Stimulated activated CD4-positive, alpha-beta T cell treated with anti-CD3 and anti-CD28 coated beads, Interleukin-4, amount 100 ng/mL, for 24 hours (primary cell): ENCODE measurements around the gene EPS8L2.
"Not testable (repeated sequence)": the region's sequence is repeated elsewhere in the genome, so short reads cannot be mapped to it uniquely, and the experiment has no call there.

Experiments
- DNase-seq: peaks from one replicate; pipeline ENCODE4 v3.0.0-alpha.2; 2020

Gene EPS8L2

DNA sequence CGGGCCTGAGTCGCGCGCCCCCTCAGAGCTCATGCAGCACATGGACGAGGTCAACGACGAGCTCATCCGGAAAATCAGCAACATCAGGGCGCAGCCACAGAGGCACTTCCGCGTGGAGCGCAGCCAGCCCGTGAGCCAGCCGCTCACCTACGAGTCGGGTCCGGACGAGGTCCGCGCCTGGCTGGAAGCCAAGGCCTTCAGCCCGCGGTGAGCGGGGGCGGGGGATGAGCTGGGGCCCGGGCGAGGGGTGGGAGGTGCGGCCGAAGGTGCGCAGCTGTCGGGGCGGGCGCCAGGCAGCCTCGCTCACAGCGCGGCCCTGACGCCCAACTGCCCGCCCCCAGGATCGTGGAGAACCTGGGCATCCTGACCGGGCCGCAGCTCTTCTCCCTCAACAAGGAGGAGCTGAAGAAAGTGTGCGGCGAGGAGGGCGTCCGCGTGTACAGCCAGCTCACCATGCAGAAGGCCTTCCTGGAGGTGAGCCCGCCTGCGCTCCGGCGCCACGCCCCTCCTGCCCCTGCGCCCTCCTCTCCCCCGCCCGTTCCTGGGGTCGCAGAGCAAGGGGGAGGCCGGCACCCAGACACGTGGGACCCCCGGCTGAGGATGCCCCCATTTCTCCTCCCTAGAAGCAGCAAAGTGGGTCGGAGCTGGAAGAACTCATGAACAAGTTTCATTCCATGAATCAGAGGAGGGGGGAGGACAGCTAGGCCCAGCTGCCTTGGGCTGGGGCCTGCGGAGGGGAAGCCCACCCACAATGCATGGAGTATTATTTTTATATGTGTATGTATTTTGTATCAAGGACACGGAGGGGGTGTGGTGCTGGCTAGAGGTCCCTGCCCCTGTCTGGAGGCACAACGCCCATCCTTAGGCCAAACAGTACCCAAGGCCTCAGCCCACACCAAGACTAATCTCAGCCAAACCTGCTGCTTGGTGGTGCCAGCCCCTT, 20.5 kb downstream of the EPS8L2 start:
- DNase-seq = peak; percentile 49

DNA sequence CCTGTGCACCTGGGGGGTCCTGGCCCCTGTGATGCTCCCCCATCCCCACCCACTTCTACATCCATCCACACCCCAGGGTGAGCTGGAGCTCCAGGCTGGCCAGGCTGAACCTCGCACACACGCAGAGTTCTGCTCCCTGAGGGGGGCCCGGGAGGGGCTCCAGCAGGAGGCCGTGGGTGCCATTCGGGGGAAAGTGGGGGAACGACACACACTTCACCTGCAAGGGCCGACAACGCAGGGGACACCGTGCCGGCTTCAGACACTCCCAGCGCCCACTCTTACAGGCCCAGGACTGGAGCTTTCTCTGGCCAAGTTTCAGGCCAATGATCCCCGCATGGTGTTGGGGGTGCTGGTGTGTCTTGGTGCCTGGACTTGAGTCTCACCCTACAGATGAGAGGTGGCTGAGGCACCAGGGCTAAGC, 21.3 kb downstream of the EPS8L2 start:
- DNase-seq = no peak

DNA sequence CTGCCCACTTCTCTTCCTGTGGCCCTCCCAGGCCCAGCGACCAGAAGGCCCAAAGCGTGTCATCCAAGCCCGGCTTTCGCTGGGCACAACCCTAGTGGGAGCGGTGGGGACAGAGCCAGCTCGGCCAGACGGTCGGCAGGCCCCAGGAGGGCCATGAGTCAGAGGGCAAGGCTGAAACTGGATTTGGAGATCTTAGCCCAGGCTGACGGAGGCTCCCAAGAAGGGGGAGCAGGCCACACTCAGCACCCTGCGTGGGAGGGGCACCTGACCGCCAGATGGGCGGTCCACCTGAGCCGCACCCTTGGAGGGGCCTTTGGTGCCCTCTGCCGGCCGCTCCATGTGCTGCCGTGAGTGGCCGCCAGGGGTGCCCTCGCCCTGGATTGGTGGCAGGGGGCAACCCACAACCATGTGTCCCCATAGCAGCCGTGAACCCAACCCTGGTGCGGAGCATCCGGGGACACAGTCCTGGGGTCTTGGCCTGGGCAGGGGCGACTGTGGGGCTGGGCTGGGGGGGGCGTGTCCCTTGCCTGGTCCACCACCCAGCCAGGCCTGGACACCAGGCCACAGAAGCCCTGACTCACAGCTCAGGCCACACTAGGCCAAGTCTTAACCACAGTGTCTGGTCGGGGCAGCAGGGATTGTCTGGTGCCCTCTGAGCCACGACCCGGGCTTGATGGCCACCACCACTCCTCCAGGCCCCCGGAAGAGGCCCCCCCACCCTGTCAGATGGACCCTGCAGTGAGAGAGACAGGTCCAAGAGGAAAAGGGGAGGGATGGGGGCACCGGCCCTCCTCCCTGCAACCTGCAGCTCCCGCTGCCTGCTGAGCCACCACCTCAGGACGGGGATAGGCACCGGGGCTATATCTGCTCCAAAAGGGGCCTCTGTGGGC, 22.1 kb downstream of the EPS8L2 start:
- peak; percentile 81 for DNase-seq

DNA sequence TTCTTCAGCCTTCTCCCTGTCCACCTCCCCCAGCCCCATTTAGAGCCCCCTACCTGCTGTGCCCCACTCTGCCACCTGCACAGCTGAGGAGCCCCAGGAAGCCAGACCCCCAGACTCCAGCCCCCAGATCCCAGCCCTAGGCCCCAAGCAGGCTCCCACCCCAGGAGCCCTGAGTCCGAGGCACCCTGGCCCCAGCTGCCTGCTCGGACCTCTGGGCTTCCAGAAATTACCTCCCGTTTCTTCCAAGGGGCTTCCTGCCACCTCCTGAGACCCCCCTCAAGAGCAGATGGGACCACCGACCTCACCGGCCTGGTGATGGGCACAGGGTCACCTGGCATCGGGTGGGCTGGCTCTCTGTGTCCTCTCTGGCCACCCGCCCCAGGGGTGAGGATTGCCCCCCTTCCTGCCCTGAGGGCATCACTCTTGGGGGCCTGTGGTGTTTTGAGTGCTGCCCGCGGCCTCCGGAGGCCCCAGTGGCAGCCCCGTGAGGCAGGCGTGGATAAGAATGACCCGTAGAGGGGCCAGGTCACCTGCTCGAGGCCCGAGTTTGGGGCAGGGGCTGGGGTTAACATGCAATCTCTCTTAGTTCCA, 23.0 kb downstream of the EPS8L2 start:
- DNase-seq = no peak

DNA sequence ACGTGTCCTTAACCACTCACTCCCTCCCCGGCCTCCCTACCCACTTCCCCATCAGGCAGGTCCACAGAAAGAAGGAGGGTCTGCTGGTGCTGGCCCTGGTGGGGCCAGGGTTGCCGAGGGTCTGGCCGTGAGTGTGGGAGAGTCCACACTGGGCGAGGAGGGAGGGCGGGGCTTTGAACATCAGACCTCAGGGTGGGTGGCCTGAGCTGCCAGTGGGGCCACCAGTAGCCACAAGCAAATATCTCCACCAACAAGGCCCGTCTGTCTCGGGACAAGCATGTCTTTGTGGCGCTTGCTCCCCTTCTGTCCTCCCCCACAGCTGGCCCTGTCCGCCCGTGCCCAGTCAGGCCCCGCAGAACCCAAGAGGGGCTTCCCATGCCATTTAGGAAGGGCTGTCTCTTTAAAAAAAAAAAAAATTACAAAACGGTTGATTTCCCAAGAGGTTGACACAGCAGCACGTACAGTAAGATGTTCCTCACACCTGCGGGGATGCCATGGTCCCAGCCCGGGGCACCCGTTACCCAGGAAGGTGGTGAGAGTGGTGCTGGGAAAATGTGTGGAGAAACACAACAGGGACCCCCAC, 23.6 kb downstream of the EPS8L2 start:
- DNase-seq = no peak

DNA sequence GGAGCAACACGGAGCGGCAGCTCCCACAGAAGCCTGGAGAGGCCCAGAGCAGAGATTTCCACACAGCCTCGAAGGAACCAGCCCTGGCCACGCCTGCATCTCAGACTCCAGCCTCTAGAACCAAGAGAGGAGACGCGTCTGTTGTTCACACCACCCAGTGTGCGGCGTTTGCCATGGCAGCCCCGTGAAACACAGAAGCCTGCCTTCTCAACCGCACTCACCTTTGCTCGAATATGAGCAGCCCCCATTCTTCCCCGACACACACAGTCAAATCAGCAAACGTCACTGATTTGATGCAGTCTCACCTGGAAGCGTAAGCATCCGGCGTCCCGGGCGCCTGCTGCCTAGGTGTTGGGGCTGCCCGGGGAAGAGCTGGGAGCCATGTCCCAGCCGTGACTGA, 27.0 kb downstream of the EPS8L2 start:
- no peak for DNase-seq

DNA sequence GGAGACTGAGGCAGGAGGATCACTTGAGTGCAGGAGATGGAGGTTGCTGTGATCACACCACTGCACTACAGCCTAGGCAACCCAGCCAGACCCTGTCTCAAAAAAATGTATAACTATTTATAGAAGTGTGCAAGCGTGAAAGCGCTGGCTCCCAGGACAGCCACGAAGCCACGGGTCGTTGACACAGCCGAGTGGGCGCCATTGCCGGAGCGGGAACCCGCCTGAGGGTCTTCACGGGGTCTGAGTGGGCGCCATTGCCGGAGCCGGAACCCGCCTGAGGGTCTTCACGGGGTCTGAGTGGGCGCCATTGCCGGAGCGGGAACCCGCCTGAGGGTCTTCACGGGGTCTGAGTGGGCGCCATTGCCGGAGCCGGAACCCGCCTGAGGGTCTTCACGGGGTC, 28.5 kb downstream of the EPS8L2 start:
- DNase-seq = not testable (repeated sequence)

DNA sequence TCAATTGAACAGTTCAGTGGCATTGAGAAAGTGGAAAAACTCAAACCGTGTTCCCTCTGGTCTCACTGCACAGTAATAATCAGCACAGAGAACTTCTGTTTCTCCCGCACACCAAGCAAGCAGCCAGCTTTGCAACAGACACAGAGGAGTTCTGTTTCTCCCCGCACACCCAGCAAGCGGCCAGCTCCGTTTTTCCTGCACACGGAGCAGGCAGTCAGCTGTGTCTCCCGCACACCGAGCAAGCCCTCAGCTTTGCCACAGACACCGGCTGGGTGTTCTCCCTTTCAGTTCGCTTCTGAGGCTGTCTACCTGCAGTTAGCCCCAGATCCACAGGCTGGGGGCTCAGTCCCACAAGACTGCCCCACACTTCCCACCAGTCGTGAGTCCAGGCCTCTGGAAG, 31.3 kb downstream of the EPS8L2 start:
- no peak for DNase-seq

DNA sequence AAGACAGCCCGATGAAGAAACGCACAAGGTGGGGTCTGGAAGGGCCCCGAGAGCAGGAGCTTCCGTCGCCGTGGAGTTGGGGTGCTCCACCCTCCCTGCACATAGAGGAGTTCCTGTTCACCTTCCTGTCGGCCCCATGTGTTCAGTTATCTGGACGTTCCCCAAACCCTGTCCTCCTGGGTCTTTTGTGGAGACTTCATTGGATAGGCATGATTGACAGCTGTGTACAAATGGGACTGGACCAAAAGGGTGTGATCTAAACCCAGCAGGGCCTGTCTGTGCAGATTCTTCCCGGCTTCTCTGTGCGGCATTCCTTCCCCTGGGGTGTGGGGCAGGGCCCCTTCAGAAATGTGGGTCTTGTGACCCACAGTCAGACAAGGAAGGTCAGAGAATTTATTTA, 31.9 kb downstream of the EPS8L2 start:
- DNase-seq = not testable (repeated sequence)

DNA sequence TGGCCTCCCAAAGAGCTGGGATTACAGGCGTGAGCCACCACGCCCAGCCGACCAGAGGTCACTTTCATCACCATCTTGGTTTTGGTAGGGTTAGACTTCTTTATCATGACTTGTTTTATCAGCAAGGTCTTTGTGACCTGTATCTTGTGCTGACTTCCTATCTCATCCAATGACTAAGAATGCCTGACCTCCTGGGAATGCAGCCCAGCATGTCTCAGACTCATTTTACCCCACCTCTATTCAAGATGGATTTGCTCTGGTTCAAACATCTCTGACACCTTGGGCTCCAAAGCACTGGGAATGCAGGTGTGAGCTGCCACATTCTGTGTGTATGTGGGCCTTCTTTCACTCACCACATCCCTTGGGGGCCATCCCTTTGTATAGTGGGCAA, 36.1 kb downstream of the EPS8L2 start:
- DNase-seq = no peak

DNA sequence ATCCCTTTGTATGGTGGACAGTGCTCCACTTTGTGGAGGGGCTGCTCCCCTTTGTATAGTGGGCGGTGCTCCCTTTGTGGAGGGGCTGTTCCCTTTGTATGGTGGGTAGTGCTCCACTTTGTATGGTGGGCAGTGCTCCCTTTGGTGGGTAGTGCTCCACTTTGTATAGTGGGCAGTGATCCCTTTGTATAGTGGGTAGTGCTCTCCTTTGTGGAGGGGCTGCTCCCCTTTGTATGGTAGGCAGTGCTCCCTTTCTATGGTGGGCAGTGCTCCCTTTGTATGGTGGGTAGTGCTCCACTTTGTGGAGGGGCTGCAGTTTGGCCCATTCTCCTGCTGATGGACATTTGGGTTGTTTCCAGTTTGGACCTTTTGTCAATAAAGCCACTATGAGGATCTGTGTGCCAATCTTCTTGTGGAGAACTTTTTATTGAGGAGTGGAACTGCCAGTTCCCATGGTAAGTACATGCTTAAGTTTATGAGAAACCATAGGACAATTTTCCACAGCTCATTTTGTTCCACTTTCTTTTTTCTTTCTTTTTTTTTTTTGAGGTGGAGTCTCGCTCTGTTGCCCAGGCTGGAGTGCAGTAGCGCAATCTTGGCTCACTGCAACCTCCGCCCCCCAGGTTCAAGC, 36.7 kb downstream of the EPS8L2 start:
- no peak for DNase-seq

DNA sequence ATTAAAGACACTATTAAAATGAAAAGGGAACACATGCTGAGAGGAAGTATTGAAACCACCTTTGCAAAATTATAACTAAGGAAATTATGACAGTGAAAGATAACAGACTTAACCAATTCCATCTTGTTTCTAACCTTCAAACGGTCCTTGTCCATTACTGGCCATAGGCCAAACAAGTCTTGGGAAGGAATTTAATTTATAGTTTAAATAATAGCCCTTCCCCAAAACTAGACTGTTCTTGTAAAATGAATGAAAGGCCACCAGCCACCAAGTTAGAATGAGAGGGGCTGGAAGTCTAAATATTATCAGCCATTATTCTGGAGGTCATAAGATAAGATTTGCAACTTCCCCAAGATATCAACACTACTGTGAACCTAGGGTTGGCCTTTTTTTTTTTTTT, 39.4 kb downstream of the EPS8L2 start:
- DNase-seq = no peak

DNA sequence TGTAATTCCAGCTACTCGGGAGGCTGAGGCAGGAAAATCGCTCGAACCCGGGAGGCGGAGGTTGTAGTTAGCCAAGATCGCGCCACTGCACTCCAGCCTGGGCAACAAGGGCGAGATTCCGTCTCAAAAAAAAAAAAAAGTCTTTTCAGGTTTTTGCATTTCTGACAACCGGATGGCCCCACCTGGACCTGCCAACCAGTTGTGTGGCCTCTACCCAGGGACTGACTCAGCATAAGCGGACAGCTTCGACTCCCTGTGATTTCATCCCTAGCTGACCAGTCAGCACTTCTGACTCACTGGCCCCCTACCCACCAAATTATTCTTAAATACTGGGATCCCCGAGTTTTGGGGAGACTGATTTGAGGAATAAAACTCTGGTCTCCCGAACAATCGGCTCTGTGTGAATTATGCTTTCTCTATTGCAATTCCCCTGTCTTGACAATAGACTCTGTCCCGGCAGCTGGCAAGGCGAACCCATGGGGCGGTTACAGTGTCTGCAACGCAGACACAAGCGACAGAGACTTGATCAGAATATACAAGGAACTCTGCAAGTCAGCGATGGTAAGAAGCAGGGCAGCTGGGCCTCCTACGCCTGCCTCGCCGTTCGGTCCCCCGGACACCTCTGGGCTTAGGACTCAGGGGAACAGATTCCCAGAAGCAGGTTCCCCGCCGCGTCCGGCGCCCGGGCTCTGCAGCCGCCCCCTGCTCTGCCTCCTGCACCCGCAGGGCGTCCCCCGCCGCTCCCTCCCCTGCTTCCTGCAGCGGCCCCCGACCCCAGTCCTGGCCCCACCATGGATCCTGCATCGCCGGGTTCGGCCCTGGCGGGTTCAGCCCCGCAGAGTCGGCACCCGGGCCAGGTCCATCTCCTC, 40.5 kb downstream of the EPS8L2 start:
- no peak for DNase-seq

DNA sequence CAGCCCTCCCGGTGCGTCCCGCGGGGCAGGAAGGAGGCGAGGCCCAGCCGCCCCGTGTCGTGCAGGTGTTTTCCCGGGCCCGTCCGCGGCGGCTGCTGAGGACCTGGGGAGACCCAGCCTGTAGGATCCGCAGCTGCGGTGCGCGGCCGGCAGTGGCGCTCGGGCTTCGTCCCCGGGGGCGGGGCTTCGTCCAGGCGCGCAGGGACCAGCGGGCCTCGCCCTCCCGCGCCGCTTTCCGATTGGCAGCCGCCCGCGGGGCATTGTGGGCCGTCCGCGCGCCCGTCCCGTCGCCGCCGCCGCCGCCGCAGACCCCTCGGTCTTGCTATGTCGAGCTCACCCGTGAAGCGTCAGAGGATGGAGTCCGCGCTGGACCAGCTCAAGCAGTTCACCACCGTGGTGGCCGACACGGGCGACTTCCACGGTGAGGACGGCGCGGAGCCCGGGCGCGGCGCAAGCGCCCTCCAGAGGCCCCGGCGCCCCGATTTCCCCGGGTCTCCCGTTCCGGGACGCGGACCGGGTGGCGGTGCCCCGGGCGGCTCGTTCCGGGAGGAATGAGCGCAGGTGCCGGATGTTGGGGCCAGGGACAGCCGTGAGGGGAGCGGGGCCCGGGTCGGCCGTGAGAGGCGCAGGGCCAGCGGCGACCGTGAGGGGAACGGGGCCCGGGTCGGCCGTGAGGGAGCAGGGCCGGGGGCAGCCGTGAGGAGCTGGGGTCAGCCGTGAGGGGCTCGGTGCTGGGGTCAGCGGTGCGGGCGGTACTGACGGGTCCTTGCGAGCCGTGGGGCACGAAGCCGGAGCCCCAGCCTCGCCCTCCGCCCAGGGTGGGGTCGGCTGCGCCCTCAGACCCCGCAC, 41.4 kb downstream of the EPS8L2 start, which contains the start of gene TALDO1:
TALDO1 (plus strand) TSS at position 307 of the 849 bp plus-strand sequence; CDS start at position 325, 18 bp downstream.
- peak; percentile 86 for DNase-seq

DNA sequence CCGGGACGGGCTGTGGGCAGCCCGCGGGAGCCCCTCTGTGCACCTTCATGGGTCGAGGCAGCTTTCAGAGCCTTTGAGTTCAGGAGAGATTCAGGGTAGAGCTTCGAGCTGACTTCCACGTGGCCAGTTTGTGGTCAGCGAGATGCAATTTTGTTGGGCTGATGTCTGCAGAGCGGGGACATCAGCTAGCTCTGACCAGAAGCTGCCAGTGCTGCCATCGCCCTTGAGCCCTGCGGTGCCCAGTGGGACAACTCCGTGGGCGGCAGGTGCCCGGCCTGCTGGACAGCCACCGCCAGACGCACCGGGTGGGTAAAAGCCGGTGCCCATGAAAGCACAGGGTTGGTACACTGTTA, 42.0 kb downstream of the EPS8L2 start:
- no peak for DNase-seq

DNA sequence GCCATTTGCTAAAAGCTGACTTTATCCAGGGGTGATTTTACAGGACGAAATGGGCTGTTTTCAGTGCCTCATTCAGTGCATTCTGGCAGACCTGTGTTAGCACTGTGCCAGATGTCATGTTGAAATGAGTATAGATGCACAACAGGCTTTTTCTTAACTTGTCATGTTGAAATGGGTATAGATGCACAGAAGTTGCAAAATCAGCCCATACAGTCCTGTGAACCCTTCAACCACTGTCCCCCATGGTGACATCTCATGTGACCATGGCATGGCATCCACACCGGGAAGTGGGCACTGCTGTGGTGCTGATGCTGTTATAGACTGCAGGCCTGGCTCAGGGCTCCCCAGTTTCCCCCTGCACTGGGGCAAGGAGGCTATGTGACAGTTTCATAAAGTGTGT, 43.7 kb downstream of the EPS8L2 start:
- no peak for DNase-seq

DNA sequence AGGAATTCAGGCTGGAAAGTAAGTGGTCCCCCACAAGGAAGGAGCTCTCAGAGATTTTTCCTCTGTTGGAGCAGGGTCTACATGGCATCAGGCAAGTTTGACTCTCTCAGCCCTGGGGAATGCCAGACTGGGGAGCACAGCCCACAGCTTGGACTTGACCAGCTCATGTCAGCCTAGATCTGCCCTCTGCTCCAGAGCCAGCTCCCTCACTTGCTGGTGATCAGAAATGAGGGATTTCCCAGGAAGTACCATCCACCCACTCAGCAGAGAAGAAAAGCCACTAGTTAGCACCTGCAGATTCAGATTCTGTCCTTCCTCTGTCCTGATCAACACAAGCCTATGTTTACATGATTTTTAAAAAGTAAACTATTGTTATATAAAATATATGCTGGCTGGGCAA, 54.2 kb downstream of the EPS8L2 start:
- no peak for DNase-seq

DNA sequence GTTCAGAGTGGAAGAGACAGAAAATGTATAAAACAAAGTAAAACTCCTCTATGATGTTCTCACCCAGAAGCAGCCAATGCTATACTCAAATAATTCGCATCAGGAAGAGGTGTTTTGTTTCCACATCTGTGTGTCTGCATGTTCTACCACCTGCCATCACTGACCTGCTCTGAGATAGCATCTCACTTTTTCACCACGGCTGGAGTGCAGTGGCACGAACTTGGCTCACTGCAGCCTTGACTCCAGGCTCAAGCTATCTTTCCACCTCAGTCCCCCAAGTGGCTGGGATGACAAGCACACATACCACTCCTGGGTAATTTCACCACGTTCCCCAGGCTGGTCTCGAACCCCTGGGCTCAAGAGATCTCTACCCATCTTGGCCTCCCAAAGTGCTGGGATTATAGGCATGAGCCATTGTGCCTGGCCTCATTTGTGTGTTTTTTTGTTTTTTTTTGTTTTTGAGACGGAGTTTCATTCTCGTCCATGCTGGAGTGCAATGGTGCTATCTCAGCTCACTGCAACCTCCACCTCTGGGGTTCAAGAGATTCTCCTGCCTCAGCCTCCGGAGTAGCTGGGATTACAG, 55.6 kb downstream of the EPS8L2 start:
- no peak for DNase-seq

DNA sequence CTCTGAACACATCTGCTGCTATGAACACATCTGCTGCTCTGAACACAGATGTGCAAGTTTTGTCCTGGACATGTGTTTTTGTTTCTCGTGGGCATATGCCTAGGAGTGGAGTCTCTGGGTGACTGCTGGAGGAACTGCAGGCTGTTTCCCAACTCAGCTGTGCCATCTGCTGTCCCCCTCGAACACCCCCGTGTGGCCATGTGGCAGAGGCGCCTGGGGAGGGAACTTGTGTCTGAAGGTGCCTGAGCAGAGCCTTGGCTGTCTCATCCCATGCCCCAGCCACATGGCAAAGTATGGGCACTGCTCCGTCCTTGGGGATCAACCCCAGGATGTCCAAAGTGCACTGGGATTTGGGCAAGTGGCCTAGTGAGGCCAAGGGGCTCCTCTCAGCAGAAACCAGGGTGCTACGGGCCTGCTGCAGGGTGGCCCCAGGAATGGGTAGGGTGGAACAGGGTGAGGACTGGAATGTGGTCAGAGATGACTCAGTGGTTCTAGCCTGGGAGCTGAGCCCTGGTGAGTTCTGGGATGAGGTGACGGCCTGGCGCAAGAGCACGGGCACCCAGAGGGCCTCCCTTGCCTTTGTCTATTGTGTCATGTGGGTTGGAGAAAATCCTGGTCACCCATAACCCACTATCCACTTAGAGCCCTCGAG, 56.5 kb downstream of the EPS8L2 start:
- no peak for DNase-seq

DNA sequence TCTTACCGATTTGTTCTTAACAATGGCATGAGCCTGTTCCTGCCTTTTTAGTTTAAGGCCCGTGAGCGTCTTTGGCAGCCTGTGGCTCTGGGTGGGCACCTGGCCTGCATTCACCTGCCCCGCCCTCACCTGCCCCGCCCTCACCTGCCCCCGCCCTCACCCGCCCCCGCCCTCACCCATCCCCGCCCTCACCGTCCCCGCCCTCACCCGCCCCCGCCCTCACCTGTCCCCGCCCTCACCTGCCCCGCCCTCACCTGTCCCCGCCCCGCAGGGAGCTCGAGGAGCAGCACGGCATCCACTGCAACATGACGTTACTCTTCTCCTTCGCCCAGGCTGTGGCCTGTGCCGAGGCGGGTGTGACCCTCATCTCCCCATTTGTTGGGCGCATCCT, 57.0 kb downstream of the EPS8L2 start:
- DNase-seq = no peak
